SH-SY5Y (cell line): Measurements from ENCODE around the gene LRMDA.

Source experiments
- GATA2 ChIP-seq: IDR thresholded peaks from 2 replicates; pipeline ENCODE4 v1.6.1; 2011; ENCODE audit warnings: mild to moderate bottlenecking, low read depth, low read length
- GATA3 ChIP-seq: IDR thresholded peaks from 2 replicates; pipeline ENCODE4 v1.6.1; 2011; ENCODE audit warnings: low read depth, mild to moderate bottlenecking, low read length, moderate library complexity

DNA sequence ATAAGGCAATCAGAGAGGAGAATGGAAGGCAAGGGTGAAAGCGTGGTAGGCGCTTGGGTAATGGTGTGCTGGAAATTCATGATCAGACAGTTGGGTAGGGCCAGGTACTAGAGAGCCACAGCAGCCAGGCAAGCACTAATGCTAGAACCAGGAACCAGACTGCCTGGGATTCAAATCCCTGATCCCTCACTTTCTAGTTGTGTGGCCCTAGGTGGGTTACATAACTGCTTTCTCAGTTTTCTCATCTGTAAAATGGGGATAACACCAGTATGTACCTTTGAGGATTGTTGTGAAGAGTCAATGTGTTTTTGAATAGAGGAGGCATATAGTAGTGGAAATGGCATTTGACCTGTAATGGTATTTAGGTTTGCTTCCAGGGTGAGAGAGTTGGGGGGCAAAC, 225.9 kb downstream of the LRMDA start:
- TF ChIP-seq GATA2 (no peak), GATA3 (no peak)
